Measurements from ENCODE around the gene ZNF467.

DNA sequence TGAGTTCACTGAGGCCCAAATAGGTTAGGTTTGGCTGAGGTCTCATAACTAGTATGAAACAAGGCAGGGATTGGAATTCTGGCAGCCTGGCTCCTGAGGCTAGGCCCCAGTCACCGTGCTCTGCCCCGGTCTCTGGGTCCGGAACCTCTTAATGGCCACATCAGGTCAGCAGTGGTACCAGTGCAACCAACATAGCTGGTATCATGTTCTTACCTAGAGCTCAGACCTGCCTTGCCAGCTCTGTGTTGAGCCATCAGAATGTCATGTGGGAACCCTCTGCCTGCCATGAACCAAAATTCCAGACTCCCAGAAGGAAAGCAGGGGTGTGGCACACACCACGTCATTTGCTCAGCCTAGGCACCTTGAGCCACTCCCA is 56.5 kb downstream of the ZNF467 start:
- TF ChIP-seq, protein P1, sequence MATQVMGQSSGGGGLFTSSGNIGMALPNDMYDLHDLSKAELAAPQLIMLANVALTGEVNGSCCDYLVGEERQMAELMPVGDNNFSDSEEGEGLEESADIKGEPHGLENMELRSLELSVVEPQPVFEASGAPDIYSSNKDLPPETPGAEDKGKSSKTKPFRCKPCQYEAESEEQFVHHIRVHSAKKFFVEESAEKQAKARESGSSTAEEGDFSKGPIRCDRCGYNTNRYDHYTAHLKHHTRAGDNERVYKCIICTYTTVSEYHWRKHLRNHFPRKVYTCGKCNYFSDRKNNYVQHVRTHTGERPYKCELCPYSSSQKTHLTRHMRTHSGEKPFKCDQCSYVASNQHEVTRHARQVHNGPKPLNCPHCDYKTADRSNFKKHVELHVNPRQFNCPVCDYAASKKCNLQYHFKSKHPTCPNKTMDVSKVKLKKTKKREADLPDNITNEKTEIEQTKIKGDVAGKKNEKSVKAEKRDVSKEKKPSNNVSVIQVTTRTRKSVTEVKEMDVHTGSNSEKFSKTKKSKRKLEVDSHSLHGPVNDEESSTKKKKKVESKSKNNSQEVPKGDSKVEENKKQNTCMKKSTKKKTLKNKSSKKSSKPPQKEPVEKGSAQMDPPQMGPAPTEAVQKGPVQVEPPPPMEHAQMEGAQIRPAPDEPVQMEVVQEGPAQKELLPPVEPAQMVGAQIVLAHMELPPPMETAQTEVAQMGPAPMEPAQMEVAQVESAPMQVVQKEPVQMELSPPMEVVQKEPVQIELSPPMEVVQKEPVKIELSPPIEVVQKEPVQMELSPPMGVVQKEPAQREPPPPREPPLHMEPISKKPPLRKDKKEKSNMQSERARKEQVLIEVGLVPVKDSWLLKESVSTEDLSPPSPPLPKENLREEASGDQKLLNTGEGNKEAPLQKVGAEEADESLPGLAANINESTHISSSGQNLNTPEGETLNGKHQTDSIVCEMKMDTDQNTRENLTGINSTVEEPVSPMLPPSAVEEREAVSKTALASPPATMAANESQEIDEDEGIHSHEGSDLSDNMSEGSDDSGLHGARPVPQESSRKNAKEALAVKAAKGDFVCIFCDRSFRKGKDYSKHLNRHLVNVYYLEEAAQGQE (IDR thresholded peaks at IDR 0.05; ENCODE audit: insufficient read depth in 1 of 2, low read depth in 2 of 2, low read length in 1 of 2): no peak
- TF ChIP-seq POLR2AphosphoS5 (IDR thresholded peaks at IDR 0.05; ENCODE audit: low read depth, low read length): no peak

All from Panc1 (cell line).